Astrocyte of the spinal cord (primary cell): ENCODE results near the gene HMG20A.

ENCODE experiments used
- DNase-seq: peaks from one replicate; pipeline ENCODE4 v3.0.0; 2011; ENCODE audit warnings: low read depth, low spot score
- H3K4me3 ChIP-seq: 2 replicates; pipeline ENCODE4 v1.5.1; 2011; ENCODE audit warnings: low read depth, mild to moderate bottlenecking, low read length, moderate library complexity
- in situ Hi-C: cut with HindIII; loops from 2 replicates; pipeline ENCODE4 v1.10.0; 2017; ENCODE audit warnings: low sequenced_read_pairs
- TF ChIP-seq, protein P1 (sequence below): IDR thresholded peaks from 2 replicates; pipeline ENCODE4 v1.5.1; 2012; ENCODE audit warnings: low read depth, mild to moderate bottlenecking, low read length, inconsistent platforms

Gene HMG20A

DNA sequence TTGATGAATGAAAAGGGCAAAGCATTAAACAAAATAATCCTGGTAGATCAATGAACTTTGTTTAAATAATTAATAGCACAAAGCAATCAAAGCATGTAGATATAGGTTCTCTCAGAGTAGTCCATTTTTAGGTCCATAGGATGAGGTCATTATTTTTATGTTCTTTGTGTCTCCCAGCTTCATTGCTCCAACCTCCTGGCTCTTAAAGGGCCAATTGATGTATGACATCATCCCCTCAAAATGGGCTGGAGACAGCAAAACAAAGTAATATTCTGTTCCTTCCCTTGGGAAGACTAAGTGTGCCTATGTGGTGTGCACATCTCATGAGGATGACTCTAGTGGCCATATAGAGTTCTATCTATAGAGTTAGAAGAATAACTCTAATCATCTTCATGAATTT, 49.5 kb downstream of the HMG20A start:
- DNase-seq, result no peak
- H3K4me3 ChIP-seq, result no peak overlapping the region
- TF ChIP-seq, protein P1, sequence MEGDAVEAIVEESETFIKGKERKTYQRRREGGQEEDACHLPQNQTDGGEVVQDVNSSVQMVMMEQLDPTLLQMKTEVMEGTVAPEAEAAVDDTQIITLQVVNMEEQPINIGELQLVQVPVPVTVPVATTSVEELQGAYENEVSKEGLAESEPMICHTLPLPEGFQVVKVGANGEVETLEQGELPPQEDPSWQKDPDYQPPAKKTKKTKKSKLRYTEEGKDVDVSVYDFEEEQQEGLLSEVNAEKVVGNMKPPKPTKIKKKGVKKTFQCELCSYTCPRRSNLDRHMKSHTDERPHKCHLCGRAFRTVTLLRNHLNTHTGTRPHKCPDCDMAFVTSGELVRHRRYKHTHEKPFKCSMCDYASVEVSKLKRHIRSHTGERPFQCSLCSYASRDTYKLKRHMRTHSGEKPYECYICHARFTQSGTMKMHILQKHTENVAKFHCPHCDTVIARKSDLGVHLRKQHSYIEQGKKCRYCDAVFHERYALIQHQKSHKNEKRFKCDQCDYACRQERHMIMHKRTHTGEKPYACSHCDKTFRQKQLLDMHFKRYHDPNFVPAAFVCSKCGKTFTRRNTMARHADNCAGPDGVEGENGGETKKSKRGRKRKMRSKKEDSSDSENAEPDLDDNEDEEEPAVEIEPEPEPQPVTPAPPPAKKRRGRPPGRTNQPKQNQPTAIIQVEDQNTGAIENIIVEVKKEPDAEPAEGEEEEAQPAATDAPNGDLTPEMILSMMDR, result no peak
- in situ Hi-C loops, result no loop called here

DNA sequence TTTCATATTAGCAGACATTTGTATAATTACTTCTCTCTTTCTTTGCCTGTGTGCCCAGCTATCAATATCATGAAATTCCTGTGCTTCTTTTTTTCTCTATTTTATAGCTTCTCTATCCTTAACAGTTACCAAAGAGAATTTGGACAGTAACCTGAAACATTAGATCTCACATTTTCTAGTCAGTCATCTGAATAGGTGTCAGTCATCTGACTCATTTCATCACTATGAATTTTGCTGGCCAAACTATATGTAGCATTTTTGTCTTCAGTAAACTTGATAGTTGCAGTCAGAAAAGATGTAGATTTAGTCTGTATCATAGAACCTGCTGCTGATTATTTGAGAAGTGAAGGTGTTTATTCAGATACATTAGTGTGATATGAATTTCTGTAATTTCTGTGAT, 52.6 kb downstream of the HMG20A start:
- no peak for DNase-seq
- no peak overlapping the region for H3K4me3 ChIP-seq
- TF ChIP-seq, protein P1, result no peak
- in situ Hi-C loops, result no loop called here

DNA sequence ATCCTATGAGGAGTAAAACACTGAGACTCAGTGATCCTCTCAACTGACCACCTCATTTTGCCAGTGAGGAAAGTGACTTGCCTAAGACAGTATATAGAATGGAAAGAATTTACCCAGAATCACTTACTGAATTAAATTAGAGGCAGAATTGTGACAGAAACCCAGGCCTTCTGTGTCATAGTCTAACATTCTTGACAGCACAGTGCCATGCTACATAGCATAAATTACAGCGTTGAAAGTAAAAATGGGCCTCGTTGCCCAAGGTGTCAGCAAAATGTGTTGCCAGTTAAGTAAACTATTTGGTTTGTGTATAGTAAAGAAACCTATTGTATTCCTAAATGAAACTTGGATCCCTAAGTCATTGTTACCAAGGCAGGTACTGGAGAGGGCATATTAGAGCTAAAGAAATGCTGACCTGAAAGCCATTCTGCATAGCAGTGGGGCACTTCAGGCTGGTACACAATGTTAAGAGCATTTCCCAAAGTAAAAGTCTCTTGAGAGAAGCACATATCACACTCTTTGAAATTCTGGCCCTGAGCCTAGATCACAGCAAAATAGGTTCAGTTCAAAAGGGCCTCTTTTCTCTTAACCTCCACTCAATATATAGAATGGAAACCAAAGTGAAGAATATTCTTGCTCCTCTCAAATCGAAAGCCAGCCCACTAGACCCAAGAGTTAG, 53.8 kb downstream of the HMG20A start:
- DNase-seq, result no peak
- in situ Hi-C loops, result no loop called here
- no peak overlapping the region for H3K4me3 ChIP-seq
- TF ChIP-seq, protein P1, result no peak

DNA sequence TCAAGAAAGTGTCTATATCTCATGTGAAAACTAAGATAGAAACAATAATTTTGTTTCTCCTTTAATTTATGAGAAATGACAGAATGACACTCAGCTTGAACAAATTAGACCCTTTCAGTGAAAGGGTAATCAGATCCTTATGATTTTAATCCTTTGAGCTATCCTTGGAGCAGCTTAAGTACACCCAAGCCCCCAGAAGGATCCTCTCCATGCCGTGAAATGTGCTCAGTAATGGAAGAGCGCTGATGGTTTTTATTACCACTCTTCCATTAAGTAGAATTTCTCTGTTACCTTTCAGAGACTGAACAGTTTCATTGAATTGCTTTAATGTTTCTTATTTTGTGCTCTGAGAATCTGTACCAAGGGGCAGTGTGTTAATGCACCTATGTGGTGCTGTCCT, 54.3 kb downstream of the HMG20A start:
- no peak overlapping the region for H3K4me3 ChIP-seq
- DNase-seq, result no peak
- TF ChIP-seq, protein P1, result no peak
- in situ Hi-C loops, result no loop called here

DNA sequence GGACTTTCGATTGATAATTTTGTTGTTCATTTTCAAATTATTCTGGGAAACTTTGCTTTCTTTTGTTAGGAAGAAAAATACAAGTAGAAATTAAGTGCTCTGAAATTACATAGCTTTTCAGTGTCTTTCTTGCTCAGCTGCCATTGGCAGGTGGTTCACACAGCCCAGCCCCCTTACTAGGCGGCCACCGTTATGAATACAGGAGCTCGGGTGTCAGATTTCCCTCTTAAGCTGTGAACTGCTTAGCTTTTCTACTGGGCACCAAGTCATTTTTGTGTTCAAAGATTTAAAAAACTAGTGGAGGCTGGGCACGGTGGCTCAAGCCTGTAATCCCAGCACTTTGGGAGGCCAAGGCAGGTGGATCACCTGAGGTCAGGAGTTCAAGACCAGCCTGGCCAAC, 55.2 kb downstream of the HMG20A start:
- in situ Hi-C loops, result no loop called here
- no peak for DNase-seq
- TF ChIP-seq, protein P1, result no peak
- H3K4me3 ChIP-seq, result no peak overlapping the region

DNA sequence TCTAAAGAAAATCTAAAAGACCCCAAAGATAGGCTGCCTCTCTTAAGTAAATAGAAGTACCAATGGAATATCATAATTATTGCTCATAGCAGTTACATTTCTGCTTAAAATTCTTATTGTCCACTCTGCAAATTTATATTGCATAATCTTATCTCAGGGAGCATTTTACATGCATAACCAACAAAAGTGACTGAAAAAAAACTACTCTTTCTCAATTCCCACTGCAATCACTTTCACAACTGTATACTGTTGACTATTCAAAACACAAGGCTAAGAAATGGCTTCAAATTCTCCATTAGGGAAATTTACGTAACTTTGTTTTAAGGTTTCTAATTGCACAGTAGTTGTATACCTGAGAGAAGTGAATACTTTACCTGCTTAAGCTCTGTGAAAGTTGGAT, 56.3 kb downstream of the HMG20A start:
- H3K4me3 ChIP-seq, result no peak overlapping the region
- DNase-seq, result no peak
- TF ChIP-seq, protein P1, result no peak
- in situ Hi-C loops, result no loop called here
